Tibial nerve (tissue), 4 donors: Measurements from ENCODE around the gene OSBP. TPM values are rescaled to one million over a fixed set of nuclear protein-coding genes. Genes with fewer than 3 reads are reported as not detected.

Experiments
- DNase-seq, 2 donors: peaks; one replicate each; pipeline ENCODE4 v3.0.0-alpha.2; 2019; ENCODE audit warnings: low spot score in 2 of 2
- H3K27ac ChIP-seq, 4 donors: fragments of 200-600 bp; sonication (generic) in 3 of 4; one replicate each; pipeline ENCODE4 v1.5.1; 2017 to 2019; ENCODE audit warnings: mild to moderate bottlenecking in 1 of 4
- H3K27me3 ChIP-seq, 2 donors: fragments of 200-600 bp; sonication (generic) in 1 of 2; one replicate each; pipeline versions ENCODE4 v1.5.1 to v1.6.0; 2017 to 2019
- H3K36me3 ChIP-seq, 3 donors: fragments of 200-600 bp; sonication (generic); one replicate each; pipeline ENCODE4 v1.5.1; 2018 to 2019
- H3K4me1 ChIP-seq, 4 donors: fragments of 200-600 bp; sonication (generic) in 3 of 4; one replicate each; pipeline ENCODE4 v1.5.1; 2017 to 2019
- H3K4me3 ChIP-seq, 4 donors: fragments of 200-600 bp; sonication (generic) in 3 of 4; one replicate each; pipeline ENCODE4 v1.5.1; 2017 to 2019; ENCODE audit warnings: mild to moderate bottlenecking in 1 of 4, moderate library complexity in 1 of 4
- H3K9me3 ChIP-seq, 4 donors: fragments of 200-600 bp; sonication (generic) in 3 of 4; one replicate each; pipeline ENCODE4 v1.5.1; 2017 to 2019
- CTCF ChIP-seq, 5 experiments: fragments of 200-600 bp in 3 of 5; fragments of 450-650 bp in 2 of 5; sonication (generic) in 3 of 5; IDR thresholded peaks; one replicate each; pipeline ENCODE4 v1.5.1; 2016 to 2019; ENCODE audit warnings: antibody characterized with exemption in 5 of 5, mild to moderate bottlenecking in 3 of 5, moderate library complexity in 2 of 5
- EP300 ChIP-seq, 2 donors: sonication (generic); formaldehyde crosslinking; IDR thresholded peaks; one replicate each; pipeline ENCODE4 v1.6.1; 2017; ENCODE audit warnings: antibody characterized with exemption in 2 of 2, mild to moderate bottlenecking in 1 of 2
- POLR2A ChIP-seq, 2 donors: fragments of 450-650 bp; IDR thresholded peaks; one replicate each; pipeline ENCODE4 v1.6.1; 2017; ENCODE audit warnings: antibody characterized with exemption in 2 of 2, mild to moderate bottlenecking in 2 of 2, moderate library complexity in 2 of 2
- WGBS, 2 donors: methylation state at CpG; one replicate each; pipeline ENCODE4 v1.1.5; 2018; 5-methylcytosine and 5-hydroxymethylcytosine counted together
- total RNA-seq, 4 donors: library from RNA; depleted of rRNA; stranded (reverse); fragments of >200 nt; gene quantifications; one replicate each; pipeline ENCODE4 v1.1.0, GENCODE V29; 2016

The OSBP gene
- total RNA-seq: 10 to 100 TPM; 35.4 to 59.7 (median 46.0) TPM

- WGBS, 2 donors: 1% methylated on average over 21 to 31 of the region's 55 CpGs
- H3K27me3 ChIP-seq: no peaks in the 10 kb centered on the region
- H3K27ac ChIP-seq: peak within 1 kb of the TSS; percentile 91 to 98 (median 96)
- no peaks in the 10 kb centered on the region for H3K9me3 ChIP-seq
- H3K4me1 ChIP-seq: peaks cover 0 to 44% (median 26%) of the 10 kb centered on the region in 4 donors
- peak within 1 kb of the TSS; percentile 68 to 93 (median 80) for H3K4me3 ChIP-seq
- no peaks in the 10 kb centered on the region for H3K36me3 ChIP-seq
- peak; percentile 64 to 83 for TF ChIP-seq POLR2A (IDR thresholded peaks at IDR 0.05)
- TF ChIP-seq CTCF (IDR thresholded peaks at IDR 0.05): peak in 2 of 5 experiments; percentile 62 to 69
- TF ChIP-seq EP300 (IDR thresholded peaks at IDR 0.05): peak; percentile 50 to 82
- peak; percentile 99 to 100 for DNase-seq
These were observed at the start of gene OSBP for GRCh38 chr11:59615637-59616395. Gene OSBP, minus strand, starts transcription at chr11:59615774. Its CDS starts 110 bp downstream, at chr11:59615664.

- TF ChIP-seq POLR2A (IDR thresholded peaks at IDR 0.05) (no peak), EP300 (IDR thresholded peaks at IDR 0.05) (no peak), CTCF (IDR thresholded peaks at IDR 0.05) (no peak)
- 85 to 88% methylated on average over 1 of the region's 1 CpG for WGBS, 2 donors
These were observed 45.0 kb upstream of the OSBP start for GRCh38 chr11:59660621-59661020.

GRCh38 chr11:59659981-59660380 is 44.4 kb upstream of the OSBP start:
- 43 to 46% methylated on average over 2 of the region's 2 CpGs for WGBS, 2 donors
- Histone ChIP-seq H3K27ac (no peak overlapping the region), H3K4me1 (peaks cover 0 to 29% (median 0%) of the 10 kb centered on the region in 4 donors), H3K9me3 (no peaks in the 10 kb centered on the region), H3K4me3 (no peak overlapping the region), H3K27me3 (no peaks in the 10 kb centered on the region), H3K36me3 (peaks cover 4 to 88% (median 35%) of the 10 kb centered on the region in 3 donors)
- no peak for DNase-seq
- no peak for TF ChIP-seq POLR2A (IDR thresholded peaks at IDR 0.05)
- TF ChIP-seq CTCF (IDR thresholded peaks at IDR 0.05): no peak
- no peak for TF ChIP-seq EP300 (IDR thresholded peaks at IDR 0.05)

More at GRCh38 chr11:59660621-59661020, 45.0 kb upstream of the OSBP start:
- no peaks in the 10 kb centered on the region for H3K9me3 ChIP-seq
- no peaks in the 10 kb centered on the region for H3K27me3 ChIP-seq
- no peak for DNase-seq
- no peak overlapping the region for H3K4me3 ChIP-seq
- H3K27ac ChIP-seq: no peak overlapping the region
- H3K4me1 ChIP-seq: peaks cover 0 to 35% (median 0%) of the 10 kb centered on the region in 4 donors
- H3K36me3 ChIP-seq: peaks cover 4 to 88% (median 29%) of the 10 kb centered on the region in 3 donors

- TF ChIP-seq EP300 (IDR thresholded peaks at IDR 0.05) (no peak), CTCF (IDR thresholded peaks at IDR 0.05) (no peak), POLR2A (IDR thresholded peaks at IDR 0.05) (no peak)
- peaks cover 4 to 91% (median 51%) of the 10 kb centered on the region in 3 donors for H3K36me3 ChIP-seq
- 93 to 94% methylated on average over 5 of the region's 5 CpGs for WGBS, 2 donors
These were observed 42.5 kb upstream of the OSBP start for GRCh38 chr11:59658036-59658435.

GRCh38 chr11:59654893-59655292 is 39.3 kb upstream of the OSBP start:
- H3K27ac ChIP-seq: no peak overlapping the region
- DNase-seq: no peak
- 90 to 93% methylated on average over 4 of the region's 4 CpGs for WGBS, 2 donors

More at GRCh38 chr11:59658036-59658435, 42.5 kb upstream of the OSBP start:
- H3K27me3 ChIP-seq: no peaks in the 10 kb centered on the region
- no peak overlapping the region for H3K27ac ChIP-seq
- peaks cover 0 to 13% (median 0%) of the 10 kb centered on the region in 4 donors for H3K4me1 ChIP-seq
- DNase-seq: no peak
- no peak overlapping the region for H3K4me3 ChIP-seq
- no peaks in the 10 kb centered on the region for H3K9me3 ChIP-seq

More at GRCh38 chr11:59654893-59655292, 39.3 kb upstream of the OSBP start:
- Histone ChIP-seq H3K4me3 (no peak overlapping the region), H3K4me1 (no peaks in the 10 kb centered on the region), H3K27me3 (no peaks in the 10 kb centered on the region), H3K9me3 (no peaks in the 10 kb centered on the region), H3K36me3 (peaks cover 9 to 100% (median 59%) of the 10 kb centered on the region in 3 donors)
- TF ChIP-seq CTCF (IDR thresholded peaks at IDR 0.05): no peak
- no peak for TF ChIP-seq EP300 (IDR thresholded peaks at IDR 0.05)
- no peak for TF ChIP-seq POLR2A (IDR thresholded peaks at IDR 0.05)
